GM21619 (cell line): ENCODE data around the gene ZFP92.
A peak's percentile ranks its signal among the peaks of the same experiment; 100 is the strongest.

ENCODE experiments used
- ATAC-seq: cut with Tn5 transposase; IDR thresholded peaks from one replicate; pipeline ENCODE4 v1.9.1; 2021; ENCODE audit not compliant: unreplicated experiment

ZFP92 gene, protein sequence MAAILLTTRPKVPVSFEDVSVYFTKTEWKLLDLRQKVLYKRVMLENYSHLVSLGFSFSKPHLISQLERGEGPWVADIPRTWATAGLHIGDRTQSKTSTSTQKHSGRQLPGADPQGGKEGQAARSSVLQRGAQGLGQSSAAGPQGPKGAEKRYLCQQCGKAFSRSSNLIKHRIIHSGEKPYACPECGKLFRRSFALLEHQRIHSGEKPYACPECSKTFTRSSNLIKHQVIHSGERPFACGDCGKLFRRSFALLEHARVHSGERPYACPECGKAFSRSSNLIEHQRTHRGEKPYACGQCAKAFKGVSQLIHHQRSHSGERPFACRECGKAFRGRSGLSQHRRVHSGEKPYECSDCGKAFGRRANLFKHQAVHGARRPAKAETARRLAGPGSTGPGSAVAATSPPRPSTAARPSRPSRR

DNA sequence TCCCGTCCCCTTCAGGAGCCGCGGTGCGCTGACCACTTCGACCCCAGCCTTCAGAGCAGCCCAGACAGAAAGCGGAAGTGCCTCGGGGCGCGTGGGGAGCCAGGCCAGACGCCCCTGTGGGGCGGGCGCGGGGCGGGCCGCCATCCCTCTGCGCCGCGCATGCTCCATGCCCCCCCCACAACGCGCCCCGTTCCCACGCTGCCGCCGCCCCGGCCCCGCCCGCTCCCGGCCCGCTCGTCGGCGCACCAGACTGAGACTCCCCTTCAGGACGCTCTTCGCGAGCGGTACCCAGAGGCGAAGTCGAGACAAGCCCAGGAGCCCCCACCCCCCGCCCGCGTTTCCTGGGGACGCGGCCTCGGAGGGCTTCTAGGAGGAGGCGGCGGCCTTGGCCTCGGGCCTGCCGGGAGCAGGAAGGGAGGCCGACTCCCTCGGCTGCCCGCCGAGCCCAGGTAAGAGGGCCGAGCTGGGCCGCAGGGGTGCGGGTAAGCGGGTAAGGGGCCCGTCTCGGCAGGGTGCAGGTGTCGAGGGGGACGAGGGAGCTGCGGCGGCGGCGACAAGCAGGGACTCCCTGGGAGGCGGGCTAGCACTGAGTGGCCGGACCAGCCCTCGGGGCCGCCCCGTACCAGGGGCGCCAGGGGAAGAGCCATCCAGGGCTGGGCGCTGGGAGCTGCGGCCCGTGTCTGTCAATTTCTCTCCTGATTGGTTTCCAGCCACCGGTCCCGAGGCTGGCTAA, at the start of gene ZFP92:
Gene ZFP92 (plus strand): TSS at position 218 of the 733 bp plus-strand sequence. CDS start 6,851 bp downstream, outside the sequence.
- peak; percentile 71 for ATAC-seq

- ATAC-seq, result no peak
These were observed 49.4 kb upstream of the ZFP92 start for GRCh38 chrX:153361781-153362397.

DNA sequence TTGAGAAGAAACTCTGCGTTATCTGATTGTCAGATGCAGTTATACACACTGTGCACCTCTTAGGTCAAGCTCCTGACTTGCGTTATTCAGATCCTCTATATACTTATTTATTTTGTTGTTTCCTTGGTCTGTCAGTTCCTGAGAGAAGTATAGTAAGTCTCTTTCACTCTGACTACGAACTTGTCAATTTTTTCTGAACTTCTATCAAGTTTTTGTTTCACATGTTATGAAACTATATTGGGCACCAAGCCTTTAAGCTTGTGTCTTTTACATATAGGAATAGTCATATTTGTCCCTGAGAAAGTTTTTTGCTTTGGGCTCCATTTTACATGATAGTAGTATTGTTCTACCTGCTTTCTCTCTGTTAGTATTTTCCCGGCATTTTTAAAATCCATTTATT, 45.6 kb upstream of the ZFP92 start:
- ATAC-seq, result no peak

DNA sequence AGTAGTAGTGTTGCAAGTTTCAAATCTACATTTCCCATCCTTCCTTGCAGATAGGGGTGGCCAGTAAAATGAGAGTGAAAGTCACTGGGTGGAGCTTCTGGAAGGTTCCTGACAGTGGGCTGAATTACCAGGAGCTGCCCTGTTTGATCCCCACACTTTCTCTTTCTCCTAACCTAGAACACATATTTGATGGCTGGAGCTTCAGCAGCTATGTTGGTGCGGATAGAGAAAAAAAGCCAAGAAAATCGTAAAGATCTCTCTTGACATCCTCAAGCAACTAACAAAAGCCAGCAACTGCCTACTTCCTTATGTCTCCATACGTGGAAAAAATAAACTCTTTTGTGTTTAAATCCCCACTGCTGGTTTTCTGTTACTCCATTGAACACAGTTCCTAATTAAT, 45.2 kb upstream of the ZFP92 start:
- ATAC-seq, result no peak

DNA sequence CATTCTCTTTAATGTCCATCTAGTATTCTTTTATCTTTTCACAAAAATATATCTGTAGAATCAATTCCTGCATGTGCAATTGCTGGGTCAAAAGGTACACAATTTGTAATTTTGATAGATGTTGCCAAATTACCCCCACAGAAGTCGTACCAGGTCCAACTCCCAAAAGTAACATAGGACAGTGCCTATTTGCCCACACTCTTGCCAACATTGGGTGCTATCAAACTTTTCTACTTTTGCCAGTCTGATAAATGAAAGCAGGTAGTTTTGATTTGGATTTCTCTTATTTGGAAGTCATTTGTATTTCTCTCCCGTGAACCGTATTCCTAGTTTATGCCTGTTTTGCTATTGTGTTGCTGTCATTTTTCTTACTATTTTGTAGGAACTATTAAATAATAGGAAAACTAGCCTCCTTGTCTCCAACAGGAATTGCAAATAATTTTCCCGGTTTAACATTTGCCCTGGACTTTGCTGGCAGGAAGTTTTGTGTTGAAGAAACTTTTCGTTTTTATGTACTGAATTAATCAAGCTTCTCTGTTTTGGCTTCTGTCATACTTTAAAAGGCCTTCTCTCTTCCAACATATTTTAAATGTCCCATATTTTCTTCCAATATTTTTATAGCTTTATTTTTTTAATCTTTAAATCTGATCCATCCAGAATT, 44.3 kb upstream of the ZFP92 start:
- ATAC-seq, result no peak

DNA sequence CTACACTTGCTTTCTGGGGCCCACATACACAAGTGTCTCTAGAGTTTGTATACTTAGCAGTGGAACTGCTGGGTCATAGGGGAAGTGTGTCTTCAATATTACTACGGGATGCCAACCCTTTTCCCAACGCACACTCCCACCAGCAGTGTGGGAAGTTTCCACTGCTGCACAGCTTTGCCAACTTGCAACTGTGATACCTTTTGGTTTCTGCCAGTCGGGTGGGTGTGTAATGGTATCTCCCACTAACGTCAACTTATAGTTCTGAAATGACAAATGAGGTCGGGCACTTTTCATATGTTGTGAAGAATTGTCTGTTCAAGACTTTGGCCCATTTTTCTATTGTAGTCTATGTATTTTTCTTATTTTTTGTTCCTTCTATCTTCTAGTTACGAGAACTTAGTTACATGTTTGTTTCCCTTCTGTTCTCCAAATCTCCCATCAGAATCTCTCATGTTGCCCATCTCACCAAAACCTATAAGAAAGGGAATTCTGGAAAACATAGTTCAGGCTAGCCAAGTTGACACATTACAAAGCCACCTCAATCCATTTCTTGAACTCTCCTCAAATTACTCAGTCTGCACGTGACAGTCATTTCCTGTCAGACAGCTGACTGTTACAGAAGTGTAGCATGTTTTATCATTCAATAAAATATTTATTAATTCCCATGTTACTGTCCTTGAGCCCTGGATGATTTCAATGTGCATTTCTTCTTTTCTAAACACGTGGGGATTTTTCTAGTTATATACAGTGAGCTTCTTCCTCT, 40.8 kb upstream of the ZFP92 start:
- ATAC-seq, result no peak

- no peak for ATAC-seq
These were observed 40.0 kb upstream of the ZFP92 start for GRCh38 chrX:153371256-153371655.

DNA sequence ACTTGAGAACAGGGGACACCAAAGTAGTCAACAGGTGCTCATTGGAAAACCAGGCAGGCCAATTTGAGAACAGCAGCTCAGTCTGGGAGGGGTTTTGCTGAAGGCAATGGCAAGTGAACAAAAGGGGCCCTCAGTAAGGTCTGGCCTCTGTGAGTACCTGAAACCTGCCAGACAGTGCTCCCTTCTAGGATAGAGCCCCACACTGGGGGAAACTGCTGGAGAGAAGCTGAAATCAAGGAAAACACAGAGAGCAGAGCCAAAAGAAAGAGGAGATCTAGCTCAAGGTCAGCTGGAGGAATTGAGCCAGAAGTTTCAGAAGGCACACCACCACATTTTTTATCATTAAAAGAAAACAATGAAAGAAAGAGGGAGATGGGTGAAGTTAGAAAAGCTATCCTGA, 38.3 kb upstream of the ZFP92 start:
- no peak for ATAC-seq

GRCh38 chrX:153374426-153374825, 36.8 kb upstream of the ZFP92 start:
- no peak for ATAC-seq

- no peak for ATAC-seq
These were observed 35.7 kb upstream of the ZFP92 start for GRCh38 chrX:153375571-153375970.

DNA sequence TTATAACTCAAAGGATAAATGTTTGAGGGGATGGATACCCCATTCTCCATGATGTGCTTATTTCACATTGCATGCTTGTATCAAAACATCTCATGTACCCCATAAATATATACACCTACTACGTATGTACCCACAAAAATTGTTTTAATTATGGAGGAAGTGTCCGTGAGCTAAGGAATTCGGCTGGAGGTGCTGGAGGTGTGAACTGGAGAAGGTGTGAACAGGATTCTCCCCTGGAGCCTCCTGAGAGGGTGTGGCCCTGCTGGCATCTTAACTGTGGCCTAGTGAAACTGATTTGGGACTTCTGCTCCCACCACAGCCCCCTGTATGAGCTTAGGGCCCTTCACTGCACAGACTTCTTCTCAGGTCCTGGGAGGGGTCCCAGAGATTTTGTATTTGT, 33.5 kb upstream of the ZFP92 start:
- ATAC-seq, result no peak

DNA sequence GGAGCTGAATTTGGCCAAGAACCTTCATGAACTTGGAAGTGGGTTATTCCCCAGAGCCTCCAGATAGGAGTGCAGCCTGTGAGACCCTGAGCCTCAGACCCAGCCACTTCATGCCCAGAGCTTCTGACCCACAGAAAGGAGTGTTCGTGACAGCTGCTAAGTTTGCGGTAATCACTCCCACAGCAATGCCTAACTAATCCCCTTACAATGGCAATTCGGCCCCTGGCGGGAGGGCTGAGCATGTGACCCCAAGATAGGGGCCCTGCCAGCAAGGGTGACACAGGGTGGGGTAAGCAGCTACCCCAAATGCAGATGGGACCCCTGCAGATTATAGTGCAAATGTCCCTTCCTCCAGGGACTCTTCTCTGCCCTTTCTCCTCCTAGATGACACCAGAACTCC, 32.7 kb upstream of the ZFP92 start:
- ATAC-seq, result no peak

GRCh38 chrX:153379508-153379907, 31.8 kb upstream of the ZFP92 start:
- ATAC-seq, result no peak

- ATAC-seq, result no peak
These were observed 31.2 kb upstream of the ZFP92 start for GRCh38 chrX:153379971-153380581.

DNA sequence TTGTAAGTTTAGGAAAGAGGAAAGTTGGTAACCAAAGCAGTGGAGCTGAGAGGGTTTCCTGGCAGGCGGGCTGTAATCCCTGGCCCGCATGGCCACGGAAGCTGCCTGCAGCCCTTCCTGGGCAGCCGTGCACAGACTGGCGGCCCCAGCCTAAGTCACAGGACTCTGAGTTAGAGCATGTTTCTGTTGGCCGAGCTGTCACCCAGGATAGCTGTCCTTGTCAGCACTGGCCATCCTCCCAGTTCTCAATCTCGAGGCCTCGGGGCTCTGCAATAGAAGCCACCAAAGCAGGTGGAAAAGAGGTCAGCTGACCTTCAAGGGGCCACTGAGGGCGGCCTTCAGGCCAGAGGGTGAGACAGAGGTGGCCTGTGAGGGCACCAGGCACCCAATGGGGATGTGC, 30.6 kb upstream of the ZFP92 start:
- no peak for ATAC-seq

DNA sequence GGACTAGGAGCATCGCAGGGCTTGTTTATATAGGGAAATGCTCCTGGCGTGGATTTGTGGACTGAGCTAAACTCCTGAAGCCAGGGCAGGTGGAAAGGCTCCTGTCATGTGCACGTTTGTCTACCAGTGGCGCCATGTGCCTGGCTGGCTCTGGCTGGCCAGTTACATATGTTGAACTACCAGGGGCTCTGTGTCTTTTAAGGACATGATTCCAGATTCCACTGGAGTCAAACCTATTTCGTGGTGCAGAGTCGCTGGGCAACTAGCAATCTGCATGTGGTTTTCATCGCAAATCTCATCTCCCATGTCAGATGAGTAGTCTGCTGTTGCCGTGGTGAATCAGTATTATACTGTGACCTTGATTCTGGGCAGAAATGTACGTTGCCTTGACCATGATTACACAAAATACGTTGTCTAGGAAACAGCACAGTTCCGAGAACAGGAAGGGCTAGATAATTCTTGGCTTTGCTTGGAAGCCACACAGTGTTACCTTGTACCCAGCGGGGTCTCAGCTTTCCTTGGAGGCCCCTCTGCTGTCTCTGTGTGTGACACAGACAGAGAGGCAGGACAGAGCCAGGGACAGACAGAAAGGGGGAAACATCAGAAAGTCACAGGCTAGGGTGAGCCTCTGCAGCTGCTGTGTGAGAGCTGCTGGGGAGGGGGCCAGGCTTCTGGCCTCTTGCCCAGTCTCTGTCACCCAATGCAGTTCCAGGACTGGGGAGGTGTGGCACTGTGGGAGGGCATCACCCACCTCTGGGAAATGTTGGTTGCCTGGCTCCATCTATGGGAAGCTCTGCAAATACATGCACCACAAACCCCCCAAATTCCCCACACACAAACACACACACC, 29.4 kb upstream of the ZFP92 start:
- ATAC-seq, result no peak

DNA sequence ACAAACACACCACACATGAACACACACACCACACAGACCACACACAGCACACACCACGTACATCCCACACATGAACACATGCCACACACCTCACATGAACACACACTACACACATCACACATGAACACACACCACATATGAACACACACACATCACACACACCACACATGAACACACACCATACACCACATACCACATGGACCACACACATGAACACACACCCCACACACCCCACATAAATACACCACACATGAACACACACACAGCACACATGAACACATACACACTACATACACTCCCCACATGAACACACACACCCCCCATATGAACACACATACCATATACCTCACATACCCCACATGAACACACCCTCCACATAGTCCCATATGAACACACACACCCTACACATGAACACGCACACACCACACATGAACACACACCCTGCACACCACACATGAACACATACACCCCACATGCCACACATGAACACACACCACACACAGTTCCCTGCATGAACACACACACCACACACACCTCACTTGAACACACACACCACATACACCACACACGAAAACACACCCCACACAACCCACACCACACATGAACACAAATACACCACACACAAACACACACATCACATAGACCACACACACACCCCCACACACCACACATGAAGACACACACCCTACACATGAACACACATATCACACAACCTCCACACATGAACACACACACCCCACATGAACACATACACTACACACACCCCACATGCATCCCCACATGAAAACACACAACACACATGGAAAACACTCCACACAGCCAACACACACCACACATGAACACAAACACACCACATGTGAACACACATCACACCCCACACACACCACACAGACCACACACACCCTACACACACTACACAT, 28.4 kb upstream of the ZFP92 start:
- ATAC-seq, result no peak

- no peak for ATAC-seq
These were observed 26.9 kb upstream of the ZFP92 start for GRCh38 chrX:153384390-153384789.
